Mammary epithelial cell (primary cell): ENCODE results near the gene BTBD2.
"Not testable (repeated sequence)": the region's sequence is repeated elsewhere in the genome, so short reads cannot be mapped to it uniquely, and the experiment has no call there.

Experiments
- CTCF ChIP-seq, 2 donors: IDR thresholded peaks in 1 of 2; conservative IDR thresholded peaks in 1 of 2; 2 replicates each; pipeline ENCODE4 v1.5.1; 2011 to 2012; ENCODE audit warnings: inconsistent platforms in 2 of 2, low read length in 2 of 2, mild to moderate bottlenecking in 2 of 2, control low read depth in 1 of 2, low read depth in 1 of 2; ENCODE audit not compliant: insufficient read depth in 1 of 2; ENCODE audit errors: extremely low read depth in 1 of 2
- EZH2 ChIP-seq: IDR thresholded peaks from 2 replicates; pipeline ENCODE4 v1.6.1; 2012; ENCODE audit warnings: low read length, inconsistent platforms, borderline replicate concordance

GRCh38 chr19:2034253-2034652 lies 18.7 kb upstream of the BTBD2 start:
- TF ChIP-seq CTCF (conservative IDR thresholded peaks at IDR 0.05 in 1 of 2, IDR thresholded peaks at IDR 0.05 in 1 of 2; ENCODE audit: extremely low read depth in 1 of 2, insufficient read depth in 1 of 2, low read depth in 1 of 2, low read length in 2 of 2); EZH2: not testable (repeated sequence)
